Thyroid gland (tissue), 4 donors: ENCODE measurements around the gene KRT38. TPM values are rescaled to one million over a fixed set of nuclear protein-coding genes. Genes with fewer than 3 reads are reported as not detected.

ENCODE experiments used
- DNase-seq, 2 donors: peaks; one replicate each; pipeline ENCODE4 v3.0.0-alpha.2; 2019
- H3K27ac ChIP-seq, 3 donors: fragments of 200-600 bp; sonication (generic); 1 replicate in 2 of 3; 2 replicates in 1 of 3; pipeline ENCODE4 v1.5.1; 2016 to 2019; ENCODE audit warnings: mild to moderate bottlenecking in 1 of 3, moderate library complexity in 1 of 3
- H3K27me3 ChIP-seq: fragments of 200-600 bp; sonication (generic); one replicate; pipeline ENCODE4 v1.5.1; 2019
- H3K36me3 ChIP-seq, 2 donors: fragments of 200-600 bp; sonication (generic); one replicate each; pipeline ENCODE4 v1.5.1; 2016 to 2019
- H3K4me1 ChIP-seq, 2 donors: fragments of 200-600 bp; sonication (generic); one replicate each; pipeline ENCODE4 v1.5.1; 2017 to 2019
- H3K4me3 ChIP-seq, 3 donors: fragments of 200-600 bp; sonication (generic); replicated peaks in 1 of 3; 1 replicate in 2 of 3; 2 replicates in 1 of 3; pipeline ENCODE4 v1.5.1; 2016; ENCODE audit warnings: mild to moderate bottlenecking in 1 of 3
- H3K9me3 ChIP-seq: fragments of 200-600 bp; sonication (generic); one replicate; pipeline ENCODE4 v1.5.1; 2017
- CTCF ChIP-seq, 6 experiments: fragments of 200-600 bp in 3 of 6; fragments of 450-650 bp in 3 of 6; sonication (generic) in 3 of 6; IDR thresholded peaks; one replicate each; pipeline ENCODE4 v1.5.1; 2016 to 2019; ENCODE audit warnings: antibody characterized with exemption in 6 of 6, mild to moderate bottlenecking in 2 of 6, inconsistent platforms in 1 of 6, moderate library complexity in 1 of 6
- POLR2A ChIP-seq, 2 donors: fragments of 450-650 bp; IDR thresholded peaks; one replicate each; pipeline ENCODE4 v1.6.1; 2017; ENCODE audit warnings: antibody characterized with exemption in 2 of 2, mild to moderate bottlenecking in 2 of 2, moderate library complexity in 1 of 2
- WGBS, 2 donors: methylation state at CpG; one replicate each; pipeline ENCODE4 v1.1.5; 2017; 5-methylcytosine and 5-hydroxymethylcytosine counted together
- intact Hi-C: fragments of 100-400 bp; cut with DNase I; formaldehyde crosslinking; loops from one replicate; pipeline ENCODE4 v1.15.1; 2023
- total RNA-seq, 4 donors: library from RNA; depleted of rRNA; stranded (reverse); fragments of >200 nt; gene quantifications; one replicate each; pipeline ENCODE4 v1.2.3, GENCODE V29; 2016

The KRT38 gene
- total RNA-seq, 4 donors from 2014 or later, result not detected

GRCh38 chr17:41464173-41464572 lies 23.4 kb upstream of the KRT38 start:
- 86 to 89% methylated on average over 11 of the region's 11 CpGs for WGBS, 2 donors
- H3K4me1 ChIP-seq, result peaks cover 0 to 5% of the 10 kb centered on the region in 2 donors
- no peaks in the 10 kb centered on the region for H3K36me3 ChIP-seq
- DNase-seq, result no peak
- no peaks in the 10 kb centered on the region for H3K27me3 ChIP-seq
- no peak overlapping the region for H3K27ac ChIP-seq
- H3K4me3 ChIP-seq, result no peak overlapping the region
- intact Hi-C loops, result no loop called here
- no peaks in the 10 kb centered on the region for H3K9me3 ChIP-seq
- TF ChIP-seq POLR2A (IDR thresholded peaks at IDR 0.05), result no peak
- no peak for TF ChIP-seq CTCF (IDR thresholded peaks at IDR 0.05)

- intact Hi-C loops, result no loop called here
- TF ChIP-seq POLR2A (IDR thresholded peaks at IDR 0.05) (no peak), CTCF (IDR thresholded peaks at IDR 0.05) (no peak)
- H3K27ac ChIP-seq, result no peak overlapping the region
- H3K36me3 ChIP-seq, result no peaks in the 10 kb centered on the region
- no peaks in the 10 kb centered on the region for H3K27me3 ChIP-seq
- H3K9me3 ChIP-seq, result no peaks in the 10 kb centered on the region
- peaks cover 0 to 5% of the 10 kb centered on the region in 2 donors for H3K4me1 ChIP-seq
- DNase-seq, result no peak
- no peak overlapping the region for H3K4me3 ChIP-seq
- WGBS, 2 donors, result 89 to 93% methylated on average over 2 to 8 of the region's 8 CpGs
Observed at GRCh38 chr17:41463746-41464145, 23.0 kb upstream of the KRT38 start.

- TF ChIP-seq CTCF (IDR thresholded peaks at IDR 0.05) (no peak), POLR2A (IDR thresholded peaks at IDR 0.05) (no peak)
- WGBS, 2 donors, result 85 to 86% methylated on average over 15 of the region's 15 CpGs
- no peaks in the 10 kb centered on the region for H3K27me3 ChIP-seq
- no peaks in the 10 kb centered on the region for H3K9me3 ChIP-seq
- H3K4me1 ChIP-seq, result peaks cover 0 to 5% of the 10 kb centered on the region in 2 donors
- no peak overlapping the region for H3K27ac ChIP-seq
- no peak overlapping the region for H3K4me3 ChIP-seq
- no peaks in the 10 kb centered on the region for H3K36me3 ChIP-seq
- intact Hi-C loops, result no loop called here
- no peak for DNase-seq
Observed at GRCh38 chr17:41462705-41463104, 21.9 kb upstream of the KRT38 start.

- H3K4me3 ChIP-seq, result no peak overlapping the region
- no peaks in the 10 kb centered on the region for H3K9me3 ChIP-seq
- H3K27me3 ChIP-seq, result no peaks in the 10 kb centered on the region
- WGBS, 2 donors, result 70 to 82% methylated on average over 4 of the region's 4 CpGs
- intact Hi-C loops, result no loop called here
- no peak for DNase-seq
- no peak overlapping the region for H3K27ac ChIP-seq
- TF ChIP-seq CTCF (IDR thresholded peaks at IDR 0.05) (no peak), POLR2A (IDR thresholded peaks at IDR 0.05) (no peak)
- no peaks in the 10 kb centered on the region for H3K36me3 ChIP-seq
- no peaks in the 10 kb centered on the region for H3K4me1 ChIP-seq
Observed at GRCh38 chr17:41457676-41458075, 16.9 kb upstream of the KRT38 start.

- Histone ChIP-seq H3K27ac (no peak overlapping the region), H3K9me3 (no peaks in the 10 kb centered on the region), H3K36me3 (no peaks in the 10 kb centered on the region), H3K4me1 (no peaks in the 10 kb centered on the region), H3K4me3 (no peak overlapping the region), H3K27me3 (no peaks in the 10 kb centered on the region)
- intact Hi-C loops, result no loop called here
- WGBS, 2 donors, result 80 to 89% methylated on average over 3 of the region's 3 CpGs
- TF ChIP-seq POLR2A (IDR thresholded peaks at IDR 0.05) (no peak), CTCF (IDR thresholded peaks at IDR 0.05) (no peak)
- DNase-seq, result no peak
Observed at GRCh38 chr17:41456204-41456603, 15.4 kb upstream of the KRT38 start.
